HG03066 (cell line): ENCODE results near the gene IRF2BP1.
"Not testable (repeated sequence)": the region's sequence is repeated elsewhere in the genome, so short reads cannot be mapped to it uniquely, and the experiment has no call there.

Experiments used
- ATAC-seq: cut with Tn5 transposase; IDR thresholded peaks from one replicate; pipeline ENCODE4 v1.9.1; 2021; ENCODE audit warnings: low read depth; ENCODE audit not compliant: unreplicated experiment

IRF2BP1 gene

GRCh38 chr19:45882652-45883585, 3.0 kb downstream of the IRF2BP1 start:
- no peak for ATAC-seq

GRCh38 chr19:45881909-45882528, 3.9 kb downstream of the IRF2BP1 start:
- ATAC-seq, result no peak

- ATAC-seq, result no peak
Measured at GRCh38 chr19:45881082-45881908, 4.6 kb downstream of the IRF2BP1 start.

GRCh38 chr19:45879971-45880370, 6.0 kb downstream of the IRF2BP1 start:
- no peak for ATAC-seq

- ATAC-seq, result no peak
Measured at GRCh38 chr19:45879055-45879454, 6.9 kb downstream of the IRF2BP1 start.

- no peak for ATAC-seq
Measured at GRCh38 chr19:45878043-45878794, 7.7 kb downstream of the IRF2BP1 start.

GRCh38 chr19:45876411-45877197, 9.3 kb downstream of the IRF2BP1 start:
- no peak for ATAC-seq

- ATAC-seq, result no peak
Measured at GRCh38 chr19:45876161-45876410, 9.9 kb downstream of the IRF2BP1 start.

- ATAC-seq, result no peak
Measured at GRCh38 chr19:45874620-45874966, 11.3 kb downstream of the IRF2BP1 start.

GRCh38 chr19:45873219-45873772, 12.6 kb downstream of the IRF2BP1 start:
- ATAC-seq, result no peak

GRCh38 chr19:45872095-45872919, 13.6 kb downstream of the IRF2BP1 start:
- ATAC-seq, result no peak

GRCh38 chr19:45870798-45871197, 15.1 kb downstream of the IRF2BP1 start:
- no peak for ATAC-seq

- ATAC-seq, result not testable (repeated sequence)
Measured at GRCh38 chr19:45867241-45867640, 18.7 kb downstream of the IRF2BP1 start.

- ATAC-seq, result no peak
Measured at GRCh38 chr19:45866400-45867176, 19.4 kb downstream of the IRF2BP1 start.

- no peak for ATAC-seq
Measured at GRCh38 chr19:45865269-45865948, 20.5 kb downstream of the IRF2BP1 start.

GRCh38 chr19:45864629-45865082, 21.3 kb downstream of the IRF2BP1 start:
- no peak for ATAC-seq

- ATAC-seq, result no peak
Measured at GRCh38 chr19:45863840-45864628, 21.9 kb downstream of the IRF2BP1 start, which contains the start of gene FOXA3. FOXA3 (plus strand) TSS chr19:45864326; CDS start chr19:45864457, 131 bp downstream.
